Stimulated activated CD4-positive, alpha-beta T cell treated with anti-CD3 and anti-CD28 coated beads, Interleukin-1b, Interleukin-23, amount 100 ng/mL, for 48 hours (primary cell): ENCODE data around the gene SIRPG.

Experiments
- DNase-seq: peaks from one replicate; pipeline ENCODE4 v3.0.0-alpha.2; 2020

Gene SIRPG

GRCh38 chr20:1588533-1589460 lies 68.8 kb downstream of the SIRPG start:
- no peak for DNase-seq

- DNase-seq = no peak
Measured at GRCh38 chr20:1587781-1588532, 69.6 kb downstream of the SIRPG start.

GRCh38 chr20:1579488-1579887 lies 78.1 kb downstream of the SIRPG start:
- DNase-seq = no peak
